ENCODE results near the gene PRKCE. TPM values are rescaled to one million over a fixed set of nuclear protein-coding genes. Genes with fewer than 3 reads are reported as not detected.

PRKCE gene
- total RNA-seq, 1 experiment from 2014 or later = 14.8 TPM

GRCh38 chr2:45650851-45651414 is 542 bp upstream of the PRKCE start (continued):
- TF ChIP-seq SRF (IDR thresholded peaks at IDR 0.05; ENCODE audit: low read depth) (no peak), ZFX (IDR thresholded peaks at IDR 0.05) (peak; percentile 51; the same call in 1 of the 2 replicates), POLR2A (IDR thresholded peaks at IDR 0.05; ENCODE audit: borderline replicate concordance, extremely low read depth, insufficient read depth, insufficient read length) (peak; percentile 86), SIN3A (IDR thresholded peaks at IDR 0.05; ENCODE audit: low read depth) (peak; percentile 89; the same call in 1 of the 2 replicates)

DNA sequence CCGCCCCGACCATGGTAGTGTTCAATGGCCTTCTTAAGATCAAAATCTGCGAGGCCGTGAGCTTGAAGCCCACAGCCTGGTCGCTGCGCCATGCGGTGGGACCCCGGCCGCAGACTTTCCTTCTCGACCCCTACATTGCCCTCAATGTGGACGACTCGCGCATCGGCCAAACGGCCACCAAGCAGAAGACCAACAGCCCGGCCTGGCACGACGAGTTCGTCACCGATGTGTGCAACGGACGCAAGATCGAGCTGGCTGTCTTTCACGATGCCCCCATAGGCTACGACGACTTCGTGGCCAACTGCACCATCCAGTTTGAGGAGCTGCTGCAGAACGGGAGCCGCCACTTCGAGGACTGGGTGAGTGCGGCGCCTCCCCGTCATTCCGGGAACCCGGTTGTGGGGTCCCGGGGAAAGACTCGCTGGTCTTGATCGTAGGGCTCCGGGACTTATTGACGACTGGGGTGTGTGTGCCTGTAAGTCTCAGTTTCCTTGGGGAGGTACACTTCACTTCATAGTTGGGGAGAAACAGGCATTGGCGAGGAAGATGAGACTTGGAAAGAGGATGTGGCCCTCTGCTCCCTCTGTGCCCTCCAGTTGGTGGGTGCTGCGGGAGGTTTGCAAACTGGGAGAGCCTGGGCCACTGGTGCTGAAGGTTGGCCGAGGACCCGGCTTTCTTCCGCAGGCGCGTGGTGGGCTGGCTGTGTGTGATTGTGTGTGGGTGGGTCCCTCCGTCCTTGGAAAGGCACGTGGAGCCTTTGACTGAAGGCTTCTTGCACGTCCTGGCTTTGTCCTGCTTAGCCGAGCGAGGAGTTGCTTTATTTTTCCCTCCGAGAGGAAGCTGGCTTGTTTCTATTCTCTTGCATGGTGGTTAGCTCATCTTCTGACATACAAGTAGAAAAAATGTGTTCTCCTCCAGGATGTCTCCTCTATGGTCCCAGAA is 886 bp downstream of the PRKCE start:
- H3K9me3 ChIP-seq (ENCODE audit: control insufficient read depth in 1 of 2, insufficient read depth in 1 of 2, low read depth in 1 of 2, low read length in 2 of 2) = no peaks in the 10 kb centered on the region
- peaks cover 9 to 16% of the 10 kb centered on the region in 2 experiments for H3K4me1 ChIP-seq (ENCODE audit: control insufficient read depth in 1 of 2, insufficient read depth in 2 of 2, low read length in 2 of 2)
- peak overlapping the region; percentile 94 for H3K4me2 ChIP-seq (ENCODE audit: low read length)
- H3K27me3 ChIP-seq (ENCODE audit: insufficient read depth, low read length) = no peaks in the 10 kb centered on the region
- intact Hi-C loops (cut with micrococcal nuclease) = no loop called here
- DNase-seq (ENCODE audit: low read depth, low spot score) (no peak), ATAC-seq (no peak)
- POLR2A ChIA-PET = no interaction called here
- CTCF ChIA-PET = interaction anchor here (1.7 kb wide), 1 partner anchor 126 kb away, joined by 4 read pairs; no protein-coding TSS in a partner anchor
- H3K4me3 ChIP-seq (replicated peaks in 1 of 2; ENCODE audit: low read depth in 1 of 2, low read length in 2 of 2) = peak overlapping the region; percentile 74 to 84
- no peak overlapping the region; the same call in 1 of the 2 replicates for H3K27ac ChIP-seq (ENCODE audit: low read depth, low read length)
- H4K20me1 ChIP-seq (ENCODE audit: insufficient read depth) = no peaks in the 10 kb centered on the region
- peak overlapping the region; percentile 76 for H3K9ac ChIP-seq (ENCODE audit: low read length)
- TF ChIP-seq ATF3 (IDR thresholded peaks at IDR 0.05) (no peak), MAX (IDR thresholded peaks at IDR 0.05) (no peak), REST (IDR thresholded peaks at IDR 0.05; ENCODE audit: low read depth) (no peak), SP1 (IDR thresholded peaks at IDR 0.05; ENCODE audit: low read depth) (no peak), CBX3 (IDR thresholded peaks at IDR 0.05; ENCODE audit: low read depth) (no peak)
- TF ChIP-seq, protein P1, sequence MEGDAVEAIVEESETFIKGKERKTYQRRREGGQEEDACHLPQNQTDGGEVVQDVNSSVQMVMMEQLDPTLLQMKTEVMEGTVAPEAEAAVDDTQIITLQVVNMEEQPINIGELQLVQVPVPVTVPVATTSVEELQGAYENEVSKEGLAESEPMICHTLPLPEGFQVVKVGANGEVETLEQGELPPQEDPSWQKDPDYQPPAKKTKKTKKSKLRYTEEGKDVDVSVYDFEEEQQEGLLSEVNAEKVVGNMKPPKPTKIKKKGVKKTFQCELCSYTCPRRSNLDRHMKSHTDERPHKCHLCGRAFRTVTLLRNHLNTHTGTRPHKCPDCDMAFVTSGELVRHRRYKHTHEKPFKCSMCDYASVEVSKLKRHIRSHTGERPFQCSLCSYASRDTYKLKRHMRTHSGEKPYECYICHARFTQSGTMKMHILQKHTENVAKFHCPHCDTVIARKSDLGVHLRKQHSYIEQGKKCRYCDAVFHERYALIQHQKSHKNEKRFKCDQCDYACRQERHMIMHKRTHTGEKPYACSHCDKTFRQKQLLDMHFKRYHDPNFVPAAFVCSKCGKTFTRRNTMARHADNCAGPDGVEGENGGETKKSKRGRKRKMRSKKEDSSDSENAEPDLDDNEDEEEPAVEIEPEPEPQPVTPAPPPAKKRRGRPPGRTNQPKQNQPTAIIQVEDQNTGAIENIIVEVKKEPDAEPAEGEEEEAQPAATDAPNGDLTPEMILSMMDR (IDR thresholded peaks at IDR 0.05 in 2 of 3, conservative IDR thresholded peaks at IDR 0.05 in 1 of 3; ENCODE audit: borderline replicate concordance in 1 of 3, insufficient read depth in 1 of 3, low read depth in 2 of 3, low read length in 2 of 3) = no peak
- TF ChIP-seq, protein P2, sequence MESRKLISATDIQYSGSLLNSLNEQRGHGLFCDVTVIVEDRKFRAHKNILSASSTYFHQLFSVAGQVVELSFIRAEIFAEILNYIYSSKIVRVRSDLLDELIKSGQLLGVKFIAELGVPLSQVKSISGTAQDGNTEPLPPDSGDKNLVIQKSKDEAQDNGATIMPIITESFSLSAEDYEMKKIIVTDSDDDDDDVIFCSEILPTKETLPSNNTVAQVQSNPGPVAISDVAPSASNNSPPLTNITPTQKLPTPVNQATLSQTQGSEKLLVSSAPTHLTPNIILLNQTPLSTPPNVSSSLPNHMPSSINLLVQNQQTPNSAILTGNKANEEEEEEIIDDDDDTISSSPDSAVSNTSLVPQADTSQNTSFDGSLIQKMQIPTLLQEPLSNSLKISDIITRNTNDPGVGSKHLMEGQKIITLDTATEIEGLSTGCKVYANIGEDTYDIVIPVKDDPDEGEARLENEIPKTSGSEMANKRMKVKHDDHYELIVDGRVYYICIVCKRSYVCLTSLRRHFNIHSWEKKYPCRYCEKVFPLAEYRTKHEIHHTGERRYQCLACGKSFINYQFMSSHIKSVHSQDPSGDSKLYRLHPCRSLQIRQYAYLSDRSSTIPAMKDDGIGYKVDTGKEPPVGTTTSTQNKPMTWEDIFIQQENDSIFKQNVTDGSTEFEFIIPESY (IDR thresholded peaks at IDR 0.05; ENCODE audit: extremely low read depth, insufficient replicate concordance, low read length) = no peak
- no peak overlapping the region for H2AFZ ChIP-seq (ENCODE audit: low read depth, low read length, poor library complexity, severe bottlenecking)
- no TSS peak for BruUV-seq (replicated peaks)
- H3K9me2 ChIP-seq (ENCODE audit: insufficient read depth) = no peaks in the 10 kb centered on the region
- RAD21 ChIA-PET (ENCODE audit: low non-redundant PET in 1 of 2, low total read pairs in 2 of 2, uncharacterized antibody in 2 of 2, unreplicated experiment in 2 of 2) = no interaction called here
- H3K36me3 ChIP-seq (ENCODE audit: control insufficient read depth in 1 of 2, insufficient read depth in 2 of 2, low read length in 2 of 2) = no peaks in the 10 kb centered on the region
- peaks cover 52% of the 10 kb centered on the region for H3K79me2 ChIP-seq (ENCODE audit: insufficient read depth, low read length)
